HCT116 (cell line): Measurements from ENCODE around the gene ABTB2. TPM values are rescaled to one million over a fixed set of nuclear protein-coding genes. Genes with fewer than 3 reads are reported as not detected.

Source experiments
- ATAC-seq: fragments of 200-7000 bp; cut with Tn5 transposase; 2 replicates; pipeline ENCODE4 v1.9.1; 2020; ENCODE audit warnings: mild to moderate bottlenecking, moderate library complexity
- BruUV-seq: library from RNA; stranded (reverse); fragments of 400-500 nt; replicated peaks from 2 replicates; lab custom pipeline; 2021; lab: Mats Ljungman, UMichigan
- CTCF ChIA-PET: fragments of 300-600 bp; sonication (Branson Sonifier 250); formaldehyde crosslinking; loops from one replicate; lab custom pipeline; 2021; ENCODE audit warnings: antibody characterized with exemption; lab: Charles Lee
- POLR2A ChIA-PET: fragments of 300-600, 350-600 bp; sonication (Branson Sonifier 250); formaldehyde crosslinking; loops from one replicate; lab custom pipeline; 2021; ENCODE audit warnings: antibody characterized with exemption; lab: Charles Lee
- RAD21 ChIA-PET, 2 experiments: fragments of 300-600 bp; sonication (Branson Sonifier 250); formaldehyde crosslinking; loops; one replicate each; lab custom pipeline; 2023; ENCODE audit warnings: low total read pairs in 2 of 2; ENCODE audit not compliant: uncharacterized antibody in 2 of 2, unreplicated experiment in 2 of 2, low non-redundant PET in 1 of 2; lab: Charles Lee
- DNase-seq: peaks from one replicate; pipeline ENCODE4 v3.0.0-alpha.2; 2010; ENCODE audit warnings: low read depth, low spot score
- H2AFZ ChIP-seq: fragments of 200-600 bp; shearing (Covaris generic), sonication (generic); 2 replicates; pipeline ENCODE4 v1.6.1; 2017; ENCODE audit warnings: low read depth, mixed run types, mixed read lengths, antibody characterized with exemption, low read length; ENCODE audit not compliant: poor library complexity, severe bottlenecking
- H3K27ac ChIP-seq: 2 replicates; pipeline ENCODE4 v1.5.1; 2012; ENCODE audit warnings: low read depth, low read length
- H3K27me3 ChIP-seq: fragments of 200-600 bp; sonication (generic); 2 replicates; pipeline ENCODE4 v1.6.1; 2016; ENCODE audit warnings: mixed run types, low read length, mixed read lengths; ENCODE audit not compliant: insufficient read depth
- H3K36me3 ChIP-seq, 2 experiments: fragments of 200-500 bp in 1 of 2; fragments of 200-600 bp in 1 of 2; sonication (Bioruptor generic) in 1 of 2; sonication (generic) in 1 of 2; 2 replicates each; pipeline versions ENCODE4 v1.5.1 to v1.6.1; 2014 to 2016; ENCODE audit warnings: low read length in 2 of 2, inconsistent platforms in 1 of 2, mixed read lengths in 1 of 2, mixed run types in 1 of 2; ENCODE audit not compliant: insufficient read depth in 2 of 2, control insufficient read depth in 1 of 2
- H3K4me1 ChIP-seq, 2 experiments: fragments of 200-600 bp in 1 of 2; sonication (generic) in 1 of 2; 2 replicates each; pipeline versions ENCODE4 v1.5.1 to v1.6.1; 2012 to 2017; ENCODE audit warnings: low read length in 2 of 2, inconsistent platforms in 1 of 2, mild to moderate bottlenecking in 1 of 2, mixed read lengths in 1 of 2, mixed run types in 1 of 2, moderate library complexity in 1 of 2; ENCODE audit not compliant: insufficient read depth in 2 of 2, control insufficient read depth in 1 of 2
- H3K4me2 ChIP-seq: fragments of 200-600 bp; sonication (generic); 2 replicates; pipeline ENCODE4 v1.6.1; 2017; ENCODE audit warnings: mixed run types, low read length, mixed read lengths
- H3K4me3 ChIP-seq, 2 experiments: fragments of 200-600 bp in 1 of 2; sonication (generic) in 1 of 2; replicated peaks in 1 of 2; 2 replicates each; pipeline ENCODE4 v1.5.1; 2011 to 2016; ENCODE audit warnings: low read length in 2 of 2, control low read depth in 1 of 2, low read depth in 1 of 2, mild to moderate bottlenecking in 1 of 2, mixed read lengths in 1 of 2, mixed run types in 1 of 2
- H3K79me2 ChIP-seq: fragments of 200-600 bp; sonication (generic); 2 replicates; pipeline ENCODE4 v1.6.1; 2017; ENCODE audit warnings: mild to moderate bottlenecking, mixed run types, low read length, moderate library complexity, mixed read lengths; ENCODE audit not compliant: insufficient read depth
- H3K9ac ChIP-seq: fragments of 200-600 bp; sonication (generic); 2 replicates; pipeline ENCODE4 v1.6.1; 2016; ENCODE audit warnings: low read length, mixed read lengths
- H3K9me2 ChIP-seq: fragments of 200-600 bp; sonication (generic), shearing (Covaris generic); 2 replicates; pipeline ENCODE4 v1.6.1; 2017; ENCODE audit warnings: mixed run types, mild to moderate bottlenecking, moderate library complexity; ENCODE audit not compliant: insufficient read depth
- H3K9me3 ChIP-seq, 2 experiments: fragments of 200-500 bp in 1 of 2; fragments of 200-600 bp in 1 of 2; sonication (Bioruptor generic) in 1 of 2; sonication (generic) in 1 of 2; 2 replicates each; pipeline ENCODE4 v1.6.1; 2014 to 2017; ENCODE audit warnings: low read length in 2 of 2, mixed read lengths in 2 of 2, inconsistent platforms in 1 of 2, low read depth in 1 of 2, mild to moderate bottlenecking in 1 of 2, mixed run types in 1 of 2, moderate library complexity in 1 of 2; ENCODE audit not compliant: control insufficient read depth in 1 of 2, insufficient read depth in 1 of 2
- H4K20me1 ChIP-seq: fragments of 200-600 bp; sonication (generic), shearing (Covaris generic); 2 replicates; pipeline ENCODE4 v1.6.1; 2017; ENCODE audit warnings: mixed run types, mild to moderate bottlenecking, moderate library complexity; ENCODE audit not compliant: insufficient read depth
- ATF3 ChIP-seq: IDR thresholded peaks from 2 replicates; pipeline ENCODE4 v1.6.1; 2012
- CBX3 ChIP-seq: IDR thresholded peaks from 2 replicates; pipeline ENCODE4 v1.6.1; 2012; ENCODE audit warnings: low read depth
- CEBPB ChIP-seq: IDR thresholded peaks from 2 replicates; pipeline ENCODE4 v1.6.1; 2012; ENCODE audit warnings: low read depth
- CTCF ChIP-seq, 3 experiments: fragments of 200-600 bp in 1 of 3; sonication (generic) in 1 of 3; IDR thresholded peaks in 2 of 3; conservative IDR thresholded peaks in 1 of 3; 2 replicates each; pipeline ENCODE4 v1.5.1; 2012 to 2017; ENCODE audit warnings: low read depth in 2 of 3, low read length in 2 of 3, antibody characterized with exemption in 1 of 3, borderline replicate concordance in 1 of 3, control low read depth in 1 of 3, mild to moderate bottlenecking in 1 of 3, mixed read lengths in 1 of 3, mixed run types in 1 of 3, moderate library complexity in 1 of 3; ENCODE audit not compliant: insufficient read depth in 1 of 3
- ELF1 ChIP-seq: IDR thresholded peaks from 2 replicates; pipeline ENCODE4 v1.6.1; 2012; ENCODE audit warnings: low read depth, borderline replicate concordance
- EZH2 ChIP-seq: fragments of 200-600 bp; sonication (generic); IDR thresholded peaks from 2 replicates; pipeline ENCODE4 v1.6.1; 2017; ENCODE audit warnings: antibody characterized with exemption, mixed run types
- FOSL1 ChIP-seq: IDR thresholded peaks from 2 replicates; pipeline ENCODE4 v1.6.1; 2012; ENCODE audit warnings: low read depth
- MAX ChIP-seq: IDR thresholded peaks from 2 replicates; pipeline ENCODE4 v1.6.1; 2012
- POLR2A ChIP-seq: IDR thresholded peaks from 2 replicates; pipeline ENCODE4 v1.7.0; 2011; ENCODE audit warnings: borderline replicate concordance; ENCODE audit not compliant: insufficient read depth, insufficient read length; ENCODE audit errors: extremely low read depth
- POLR2AphosphoS5 ChIP-seq: IDR thresholded peaks from 2 replicates; pipeline ENCODE4 v1.6.1; 2011; ENCODE audit warnings: mild to moderate bottlenecking, low read depth, low read length, moderate library complexity
- RAD21 ChIP-seq: IDR thresholded peaks from 2 replicates; pipeline ENCODE4 v1.6.1; 2012; ENCODE audit warnings: low read depth, mild to moderate bottlenecking
- SRF ChIP-seq: IDR thresholded peaks from 2 replicates; pipeline ENCODE4 v1.6.1; 2012; ENCODE audit warnings: low read depth
- YY1 ChIP-seq: IDR thresholded peaks from 2 replicates; pipeline ENCODE4 v1.6.1; 2011; ENCODE audit warnings: low read length, low read depth, moderate library complexity, mild to moderate bottlenecking; ENCODE audit not compliant: insufficient replicate concordance; ENCODE audit errors: extremely low read depth
- ZFX ChIP-seq: fragments of 450-650 bp; IDR thresholded peaks from 2 replicates; pipeline ENCODE4 v1.6.1; 2017
- intact Hi-C: fragments of 100-400 bp; cut with micrococcal nuclease; formaldehyde crosslinking; loops from 2 replicates; pipeline ENCODE4 v1.10.0; 2022
- total RNA-seq: library from RNA; stranded (reverse); gene quantifications from one replicate; pipeline ENCODE4 v1.2.1, GENCODE V29; 2021; ENCODE audit not compliant: unreplicated experiment
- TF ChIP-seq, protein P1 (sequence below): IDR thresholded peaks from 2 replicates; pipeline ENCODE4 v1.6.1; 2011; ENCODE audit warnings: mild to moderate bottlenecking, low read length, moderate library complexity; ENCODE audit not compliant: insufficient replicate concordance; ENCODE audit errors: extremely low read depth

The ABTB2 gene
- total RNA-seq, 1 experiment from 2014 or later = 6.8 TPM

DNA sequence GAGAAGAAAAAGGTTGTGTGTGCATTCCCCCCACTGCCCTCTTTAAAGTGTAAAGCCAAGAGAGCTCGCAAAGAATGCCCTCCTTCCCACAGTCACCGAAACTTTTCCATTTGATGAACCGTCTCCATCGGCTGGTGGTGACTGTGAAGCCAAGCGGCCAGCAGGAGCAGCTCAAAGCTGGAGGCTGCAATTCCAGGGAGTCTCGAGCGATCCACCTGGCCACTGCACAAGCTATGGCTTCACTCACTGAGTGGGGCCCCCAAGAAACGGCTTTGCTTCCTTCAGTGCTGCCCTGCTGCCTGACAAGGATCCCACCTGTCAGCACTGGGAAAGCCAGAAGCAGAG, 117.7 kb downstream of the ABTB2 start:
- peaks cover 58 to 72% of the 10 kb centered on the region in 2 experiments for H3K4me1 ChIP-seq
- no peaks in the 10 kb centered on the region for H3K27me3 ChIP-seq
- H3K9me2 ChIP-seq = no peaks in the 10 kb centered on the region
- TF ChIP-seq FOSL1 = no peak
- TF ChIP-seq ZFX = no peak
- no peak for TF ChIP-seq CBX3
- ATAC-seq = no peak
- CTCF ChIA-PET = interaction anchor here (0.9 kb wide), 1 partner anchor 10 kb away, joined by 3 read pairs; no protein-coding TSS in a partner anchor
- H3K9me3 ChIP-seq = no peaks in the 10 kb centered on the region
- no peaks in the 10 kb centered on the region for H4K20me1 ChIP-seq
- intact Hi-C loops = loop anchor here (5.0 kb wide), 1 partner anchor 117 kb away; the partner anchor contains the start of gene ABTB2
- no peak overlapping the region for H3K27ac ChIP-seq
- H2AFZ ChIP-seq = no peak overlapping the region
- POLR2A ChIA-PET = no interaction called here
- DNase-seq = no peak
- BruUV-seq = no TSS peak
- H3K36me3 ChIP-seq = no peaks in the 10 kb centered on the region
- H3K79me2 ChIP-seq = no peaks in the 10 kb centered on the region
- H3K9ac ChIP-seq = no peak overlapping the region
- no peak overlapping the region for H3K4me2 ChIP-seq
- RAD21 ChIA-PET = no interaction called here
- H3K4me3 ChIP-seq = no peak overlapping the region

GRCh38 chr11:34239465-34240149, 118.2 kb downstream of the ABTB2 start:
- RAD21 ChIA-PET = interaction anchor here in 1 of 2 experiments (1.5 kb wide), 1 partner anchor 65 kb away, joined by 5 read pairs; no protein-coding TSS in a partner anchor
- TF ChIP-seq YY1 (no peak), POLR2A (no peak), POLR2AphosphoS5 (no peak), RAD21 (no peak), CEBPB (no peak), ELF1 (no peak), MAX (no peak), CTCF (IDR thresholded peaks at IDR 0.05 in 2 of 3, conservative IDR thresholded peaks at IDR 0.05 in 1 of 3; ENCODE audit: borderline replicate concordance in 1 of 3, insufficient read depth in 1 of 3, low read depth in 2 of 3, low read length in 2 of 3) (no peak), FOSL1 (no peak), ATF3 (no peak), SRF (no peak), CBX3 (no peak), EZH2 (no peak)
- TF ChIP-seq, protein P1, sequence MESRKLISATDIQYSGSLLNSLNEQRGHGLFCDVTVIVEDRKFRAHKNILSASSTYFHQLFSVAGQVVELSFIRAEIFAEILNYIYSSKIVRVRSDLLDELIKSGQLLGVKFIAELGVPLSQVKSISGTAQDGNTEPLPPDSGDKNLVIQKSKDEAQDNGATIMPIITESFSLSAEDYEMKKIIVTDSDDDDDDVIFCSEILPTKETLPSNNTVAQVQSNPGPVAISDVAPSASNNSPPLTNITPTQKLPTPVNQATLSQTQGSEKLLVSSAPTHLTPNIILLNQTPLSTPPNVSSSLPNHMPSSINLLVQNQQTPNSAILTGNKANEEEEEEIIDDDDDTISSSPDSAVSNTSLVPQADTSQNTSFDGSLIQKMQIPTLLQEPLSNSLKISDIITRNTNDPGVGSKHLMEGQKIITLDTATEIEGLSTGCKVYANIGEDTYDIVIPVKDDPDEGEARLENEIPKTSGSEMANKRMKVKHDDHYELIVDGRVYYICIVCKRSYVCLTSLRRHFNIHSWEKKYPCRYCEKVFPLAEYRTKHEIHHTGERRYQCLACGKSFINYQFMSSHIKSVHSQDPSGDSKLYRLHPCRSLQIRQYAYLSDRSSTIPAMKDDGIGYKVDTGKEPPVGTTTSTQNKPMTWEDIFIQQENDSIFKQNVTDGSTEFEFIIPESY = no peak

More at GRCh38 chr11:34239465-34240149, 118.2 kb downstream of the ABTB2 start:
- Histone ChIP-seq H3K9ac (no peak overlapping the region), H3K4me1 (peaks cover 58 to 70% of the 10 kb centered on the region in 2 experiments), H3K27ac (no peak overlapping the region), H3K4me2 (peak overlapping the region; percentile 15; the same call in 1 of the 2 replicates), H3K9me3 (no peaks in the 10 kb centered on the region), H3K9me2 (no peaks in the 10 kb centered on the region), H3K4me3 (no peak overlapping the region), H2AFZ (no peak overlapping the region), H3K36me3 (no peaks in the 10 kb centered on the region), H3K79me2 (no peaks in the 10 kb centered on the region), H3K27me3 (no peaks in the 10 kb centered on the region), H4K20me1 (no peaks in the 10 kb centered on the region)
- BruUV-seq = no TSS peak
- ChIA-PET POLR2A (interaction anchor here (0.8 kb wide), 1 partner anchor 24 kb away, joined by 3 read pairs; no protein-coding TSS in a partner anchor), CTCF (interaction anchor here (0.8 to 1.9 kb wide), 3 partner anchors 11 to 66 kb away, joined by 3 to 6 read pairs (median 3); no protein-coding TSS in a partner anchor)
- DNase-seq (no peak), ATAC-seq (no peak)
- intact Hi-C loops = loop anchor here (5.0 kb wide), 1 partner anchor 118 kb away; the partner anchor contains the start of gene ABTB2
